NCI-H2171 treated with DMSO at 0.1 percent for 48 hours (cell line): ENCODE results near the gene FOXP2.

Experiments
- DNase-seq: peaks from one replicate; lab custom pipeline; 2025; lab: John Stamatoyannopoulos, UW

FOXP2 gene

DNA sequence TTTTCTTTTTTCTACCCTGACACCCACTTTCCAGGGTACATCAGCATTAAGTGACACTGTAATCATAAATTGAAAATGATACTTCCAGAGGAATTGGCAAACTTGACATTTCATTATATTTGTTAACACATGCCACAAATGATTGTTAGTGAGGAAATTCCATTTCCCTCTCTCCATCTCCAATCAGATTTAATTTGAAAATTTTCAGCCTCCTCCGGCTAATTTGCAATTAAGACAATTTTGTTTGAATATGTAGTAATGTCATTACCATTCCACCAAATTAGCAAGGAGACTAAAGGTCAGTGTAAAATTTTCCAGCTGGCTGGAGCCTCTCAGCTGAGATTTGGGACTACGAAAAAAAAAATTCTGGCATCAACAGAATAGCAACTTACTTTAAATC lies 242.7 kb downstream of the FOXP2 start:
- peak; percentile 53 for DNase-seq

DNA sequence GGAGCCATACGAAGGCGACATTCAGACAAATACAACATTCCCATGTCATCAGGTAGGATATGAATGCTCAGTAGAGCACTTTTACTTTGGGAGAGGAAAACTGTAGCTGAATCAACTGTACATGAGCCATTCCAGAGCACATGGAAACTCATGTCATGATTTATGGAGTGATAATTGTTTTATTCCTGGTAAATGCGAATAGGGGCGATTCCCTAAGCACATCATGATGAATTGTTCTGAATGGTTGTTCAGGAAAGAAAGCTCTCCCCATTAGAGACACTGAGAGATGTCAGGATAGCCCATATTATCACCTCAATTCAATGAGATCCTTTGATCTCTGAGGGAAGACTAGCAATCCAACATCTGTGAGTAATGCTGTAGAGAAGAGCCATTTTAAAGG lies 243.6 kb downstream of the FOXP2 start:
- no peak for DNase-seq

DNA sequence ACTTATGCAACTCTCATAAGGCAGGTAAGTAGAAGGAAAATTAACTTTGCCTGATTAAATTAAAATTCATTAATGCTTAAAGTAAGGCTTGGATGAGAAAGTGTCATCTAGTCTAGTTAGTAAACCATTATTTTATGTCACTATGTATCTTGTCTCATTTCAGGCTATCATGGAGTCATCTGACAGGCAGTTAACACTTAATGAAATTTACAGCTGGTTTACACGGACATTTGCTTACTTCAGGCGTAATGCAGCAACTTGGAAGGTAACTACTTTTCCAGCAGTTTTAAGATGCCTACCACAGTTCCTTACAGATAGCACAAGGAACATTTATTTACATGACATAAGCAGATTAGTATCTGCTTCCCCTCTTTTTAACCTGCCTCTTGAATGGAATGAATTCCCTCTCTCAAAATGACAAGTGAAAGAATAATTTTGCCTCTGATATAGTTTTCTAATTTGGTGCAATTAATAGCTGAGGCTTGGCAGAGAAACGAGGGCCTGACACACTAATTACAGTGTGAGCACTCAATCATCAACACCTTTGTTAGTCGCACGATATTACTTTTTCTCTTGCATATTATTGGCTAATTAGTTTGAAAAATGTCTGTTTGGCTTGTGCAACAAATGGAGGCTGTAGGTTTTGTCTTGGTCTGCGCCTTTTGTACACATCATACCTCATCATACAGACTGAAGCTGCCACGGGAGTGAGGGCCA lies 245.0 kb downstream of the FOXP2 start:
- DNase-seq = no peak

DNA sequence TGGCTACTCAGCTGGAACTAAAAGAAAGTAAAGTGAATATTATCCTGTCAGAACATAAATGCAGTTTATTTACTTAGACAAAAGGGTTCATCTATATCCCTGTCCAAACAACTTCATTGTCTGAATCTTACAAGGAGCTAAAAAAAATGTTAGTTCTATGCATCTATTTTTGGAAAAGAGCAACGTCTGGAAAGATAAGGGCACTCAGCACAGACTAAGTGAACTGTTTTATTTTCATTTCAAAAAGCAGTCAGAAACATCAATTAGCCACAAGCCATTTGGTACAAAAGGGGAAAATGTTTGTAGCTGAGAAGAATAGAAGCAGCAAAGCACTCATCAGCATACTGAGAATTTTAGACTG lies 245.5 kb downstream of the FOXP2 start:
- DNase-seq = peak; percentile 28

DNA sequence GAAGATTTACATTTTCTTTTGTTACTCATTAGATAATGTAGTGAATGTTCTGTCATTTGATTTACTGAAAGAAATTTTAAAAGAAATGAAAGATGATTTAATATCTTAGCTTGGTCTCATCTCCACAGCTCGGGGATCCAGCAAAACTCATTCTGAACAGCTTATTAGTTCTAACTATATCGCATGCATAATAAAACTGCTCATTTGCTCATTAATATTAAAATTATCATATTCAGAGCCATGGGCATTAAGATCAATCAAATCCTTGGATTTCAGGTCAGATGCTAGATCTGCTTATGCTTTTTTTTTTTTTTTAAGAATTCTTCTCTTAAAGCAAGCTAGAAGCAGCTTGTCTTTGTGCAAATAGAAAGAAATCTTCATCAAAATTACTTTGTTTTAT lies 246.1 kb downstream of the FOXP2 start:
- no peak for DNase-seq

DNA sequence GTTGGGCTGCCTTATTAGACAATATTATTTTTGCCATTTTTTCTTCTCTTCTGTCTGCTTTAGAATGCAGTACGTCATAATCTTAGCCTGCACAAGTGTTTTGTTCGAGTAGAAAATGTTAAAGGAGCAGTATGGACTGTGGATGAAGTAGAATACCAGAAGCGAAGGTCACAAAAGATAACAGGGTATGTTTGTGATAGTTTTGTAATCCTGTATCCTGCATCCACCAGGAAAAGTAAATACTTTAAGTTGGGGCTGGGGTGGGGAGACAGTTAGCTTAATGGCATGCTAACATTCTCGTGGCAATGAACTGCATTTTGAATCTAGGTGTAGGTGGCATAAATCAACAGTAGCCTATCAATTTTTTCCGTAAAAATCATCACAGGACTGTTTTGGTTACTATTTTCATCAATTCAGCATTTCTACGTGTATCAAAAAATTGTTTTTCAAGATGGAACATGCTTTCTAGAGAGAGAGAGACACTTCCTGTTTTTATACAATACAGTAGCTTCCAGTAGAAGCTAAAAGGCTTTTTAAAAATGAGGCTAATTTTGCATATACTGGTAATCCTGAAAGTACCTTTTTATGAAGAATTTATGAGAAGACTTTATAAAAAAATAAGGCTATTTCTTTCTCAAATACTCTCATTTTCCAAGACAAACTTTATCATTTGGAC lies 247.5 kb downstream of the FOXP2 start:
- DNase-seq = no peak

DNA sequence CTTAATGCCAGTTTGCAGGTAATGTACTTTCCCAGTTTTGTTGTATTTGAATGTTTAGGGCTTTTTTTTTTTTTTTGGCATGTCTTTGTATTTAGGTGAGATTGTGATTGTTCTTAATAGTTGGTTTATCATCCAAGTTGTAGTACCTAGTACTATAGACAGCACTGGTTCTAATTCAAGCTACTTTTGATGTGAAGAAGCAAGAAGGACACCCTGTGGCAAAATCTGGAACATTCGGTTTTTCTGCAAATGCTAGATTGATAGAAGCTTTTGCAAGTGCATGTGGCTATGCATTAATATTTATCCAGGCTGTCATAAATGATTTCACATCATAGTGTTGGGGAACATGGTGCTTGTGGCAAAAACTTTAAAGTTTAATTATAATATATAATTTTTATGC lies 248.9 kb downstream of the FOXP2 start:
- DNase-seq = peak; percentile 65

DNA sequence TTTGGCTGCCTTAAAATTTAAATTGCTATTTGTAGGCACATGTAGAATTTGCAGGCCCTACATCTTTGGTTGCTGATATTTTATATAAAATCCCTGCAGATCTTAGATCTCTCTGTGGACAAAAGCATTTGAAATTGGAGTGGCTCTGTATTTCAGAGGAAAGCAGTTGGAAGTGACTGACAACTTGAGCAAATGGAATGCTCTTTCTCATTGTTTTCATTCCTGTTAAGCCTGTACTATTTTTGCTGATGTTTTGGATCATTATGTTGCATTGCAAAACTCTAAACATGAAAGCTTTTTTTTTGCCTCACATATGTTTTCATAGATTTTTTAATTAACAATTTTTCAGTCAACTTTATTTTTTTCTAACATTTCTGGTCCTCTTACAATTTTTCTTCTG lies 256.1 kb downstream of the FOXP2 start:
- no peak for DNase-seq

DNA sequence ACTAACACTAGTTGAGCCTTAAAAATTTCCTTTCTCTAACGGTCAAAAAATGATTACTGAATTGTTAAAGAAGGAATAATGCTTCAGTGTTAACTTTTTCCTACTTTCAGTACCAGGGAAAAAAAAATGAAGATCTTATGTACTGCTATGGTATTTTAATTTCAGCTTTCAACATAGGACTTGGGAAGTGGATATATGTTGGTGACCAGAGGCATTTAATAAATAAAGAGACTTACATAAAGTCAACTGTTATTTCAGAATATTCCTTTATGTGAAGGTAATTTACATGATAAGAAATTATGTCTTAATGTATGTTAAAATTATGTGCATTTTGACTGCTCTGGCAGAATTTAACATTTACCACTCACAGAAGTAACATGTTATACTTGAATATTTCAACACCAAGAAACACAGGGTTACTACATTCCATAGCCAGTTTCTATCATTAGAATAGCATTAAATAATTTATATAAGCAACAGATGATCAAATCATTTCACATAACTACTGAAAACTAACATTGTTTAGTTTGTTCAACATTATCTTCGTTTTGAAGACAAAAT lies 257.0 kb downstream of the FOXP2 start:
- DNase-seq = no peak

DNA sequence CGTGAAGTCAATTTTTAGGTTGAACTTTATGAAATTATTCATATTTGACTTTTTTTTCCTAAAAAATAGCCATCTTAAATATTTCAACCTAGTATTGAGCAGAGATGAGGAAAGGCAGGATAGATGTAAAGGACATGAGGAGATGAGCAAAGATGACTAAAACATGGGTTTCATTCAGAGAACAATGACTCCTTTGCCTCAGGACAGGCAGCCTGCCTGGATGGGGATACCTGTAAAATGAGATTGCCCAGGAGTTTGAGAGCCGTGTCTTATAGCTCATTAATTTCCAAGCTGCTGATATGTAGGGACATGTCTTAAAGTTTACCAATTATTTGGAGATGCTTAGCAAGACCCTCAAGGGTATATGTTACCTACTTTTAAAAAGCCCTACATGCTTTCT lies 263.5 kb downstream of the FOXP2 start:
- DNase-seq = peak; percentile 17

DNA sequence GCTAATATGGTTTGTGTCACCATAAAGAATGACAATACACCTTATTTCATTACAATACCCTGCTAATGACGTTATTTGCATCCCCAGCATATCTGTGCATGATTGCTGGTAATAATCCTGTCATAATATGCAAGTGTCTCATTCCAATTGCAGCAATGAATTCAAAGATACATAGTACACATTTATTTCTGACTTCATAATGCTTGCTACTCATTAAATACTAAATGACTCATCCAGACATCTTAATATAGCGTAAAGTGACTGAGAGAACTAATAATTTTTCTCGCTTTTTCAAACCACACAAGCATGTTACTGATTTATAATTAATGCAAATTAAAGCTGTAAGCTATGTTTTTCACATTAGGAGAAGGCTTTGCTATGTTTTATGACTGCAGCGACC lies 272.6 kb downstream of the FOXP2 start:
- DNase-seq = no peak

DNA sequence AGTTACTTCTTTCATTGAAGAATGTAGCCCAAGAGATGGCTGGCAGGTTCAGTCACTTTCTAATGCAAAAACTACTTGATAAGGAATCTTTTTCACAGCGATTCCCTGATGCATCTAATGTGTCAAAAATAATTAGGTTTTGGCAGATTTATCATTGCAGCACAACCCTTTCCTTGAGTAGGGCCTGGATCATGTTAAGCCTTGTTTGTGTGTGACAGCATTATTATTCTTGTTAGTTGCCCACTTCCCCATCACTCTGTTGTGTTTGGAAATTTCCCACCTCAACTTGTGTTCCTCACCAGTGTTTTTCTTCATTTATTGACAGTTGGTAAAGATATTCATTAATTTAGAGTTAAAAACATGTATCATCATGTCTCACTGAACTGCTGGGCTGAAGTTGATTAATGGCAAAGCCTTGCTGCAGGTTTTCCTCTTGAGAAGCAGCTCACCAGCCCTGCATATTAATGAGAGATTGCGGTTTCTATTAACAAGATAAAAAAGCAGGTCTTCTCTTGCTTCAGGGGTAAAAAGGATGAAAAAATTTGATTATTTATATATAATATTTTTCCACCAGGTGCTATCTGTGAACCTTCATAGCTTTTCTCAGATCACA lies 273.9 kb downstream of the FOXP2 start:
- peak; percentile 79 for DNase-seq

DNA sequence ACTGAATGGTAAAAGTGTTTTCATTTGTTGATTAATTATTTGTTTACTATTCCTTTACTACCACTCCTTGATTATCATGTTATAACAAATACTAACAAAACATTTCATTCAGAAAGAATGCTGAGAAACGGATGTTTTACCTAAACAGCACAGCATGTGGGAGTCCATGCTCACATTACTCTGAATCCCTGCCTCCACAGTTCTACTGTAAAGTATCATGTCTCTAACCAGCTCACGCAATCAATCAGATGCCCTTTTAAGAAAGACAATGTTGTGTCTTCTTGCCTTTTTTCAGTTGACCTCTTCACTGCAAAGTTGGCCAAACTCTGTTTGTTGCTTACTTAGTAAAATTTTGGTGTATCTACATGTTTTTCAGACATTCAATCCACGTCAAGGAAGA lies 274.8 kb downstream of the FOXP2 start:
- peak; percentile 40 for DNase-seq

DNA sequence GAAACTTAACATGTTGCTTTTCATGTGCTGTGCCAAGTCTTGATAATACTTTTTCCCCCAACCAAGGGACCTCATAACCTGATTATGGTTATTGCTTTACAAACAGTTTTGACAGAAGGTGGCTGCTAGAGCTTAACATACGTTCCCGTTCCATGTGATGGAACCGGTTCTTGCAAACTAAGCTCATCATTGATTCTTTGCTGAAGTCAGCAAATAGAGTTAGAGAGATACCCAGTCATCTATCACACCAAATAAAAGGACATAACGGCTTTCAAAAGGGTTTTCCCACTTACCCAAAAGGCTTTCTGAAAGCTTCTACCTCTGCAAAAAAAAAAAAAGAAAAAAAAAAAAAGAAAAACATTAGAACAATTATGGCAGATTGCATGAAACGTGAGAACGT lies 277.0 kb downstream of the FOXP2 start:
- peak; percentile 94 for DNase-seq

DNA sequence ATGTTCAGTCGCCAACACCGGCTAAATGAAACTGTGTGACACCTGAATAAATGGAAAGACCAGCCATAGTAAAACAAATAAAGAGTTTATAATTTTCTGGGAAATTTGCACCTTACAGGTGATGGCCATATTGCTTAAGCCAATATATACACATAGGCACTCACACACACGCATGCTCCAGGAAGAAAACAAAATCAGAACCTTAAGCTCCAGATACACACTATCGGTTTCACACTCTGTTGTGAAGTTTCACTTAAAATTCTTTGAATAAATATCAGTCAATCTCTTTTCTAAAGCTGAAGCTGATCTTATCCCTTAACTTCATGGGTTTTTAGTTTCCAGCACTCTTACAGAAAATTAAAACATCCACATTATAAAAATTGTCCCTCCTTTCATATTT lies 280.6 kb downstream of the FOXP2 start:
- DNase-seq = no peak

DNA sequence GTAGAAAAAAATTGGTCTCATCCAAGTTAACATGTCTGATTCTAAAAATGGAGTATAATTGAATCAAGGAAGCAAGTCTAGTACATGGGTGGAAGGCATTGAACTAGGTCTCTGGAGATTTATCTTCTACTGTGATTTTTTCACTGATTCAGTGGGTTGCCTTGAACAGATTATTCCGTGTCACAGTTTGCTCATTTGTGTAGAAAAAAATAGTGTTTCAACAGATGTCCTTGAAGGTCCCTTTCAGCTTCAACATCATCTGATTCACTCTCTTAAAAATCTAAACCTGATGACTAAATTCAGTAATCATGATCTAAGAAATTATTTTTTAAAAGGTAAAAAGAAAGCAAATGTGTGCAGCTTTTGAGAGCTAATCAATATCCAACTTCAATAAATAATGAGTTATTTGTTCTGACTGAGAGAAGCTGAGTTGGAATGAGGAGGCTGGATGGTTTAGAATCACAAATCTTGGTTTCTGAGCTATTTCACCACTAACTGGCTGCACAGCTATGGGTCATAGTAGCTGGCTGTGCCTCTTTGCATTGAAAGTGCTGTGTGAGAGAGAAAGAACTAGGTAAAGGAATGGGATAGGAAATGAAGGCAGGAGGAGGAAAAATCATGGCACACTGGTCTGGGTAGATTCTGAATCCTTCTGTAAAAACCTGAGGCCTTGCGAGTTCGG lies 285.8 kb downstream of the FOXP2 start:
- DNase-seq = no peak

DNA sequence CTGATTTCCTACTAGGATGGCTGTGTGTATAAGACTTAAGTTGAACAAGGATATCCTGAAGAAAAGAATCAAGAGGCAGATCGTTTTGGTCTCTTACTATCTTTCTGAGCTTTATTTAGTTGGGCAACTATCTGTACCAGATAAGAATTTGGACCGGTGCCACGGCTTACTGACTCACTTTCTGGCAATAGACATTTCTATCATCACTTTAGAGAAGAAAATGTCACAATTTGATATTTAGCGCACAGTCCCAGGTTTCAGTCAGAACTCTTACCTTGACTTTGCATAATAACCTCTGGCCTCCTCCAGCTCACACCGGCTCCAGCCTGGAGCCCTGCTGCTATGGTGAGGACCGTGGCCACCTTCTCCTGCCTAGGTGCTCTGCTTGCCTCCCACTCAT lies 289.1 kb downstream of the FOXP2 start:
- DNase-seq = no peak

DNA sequence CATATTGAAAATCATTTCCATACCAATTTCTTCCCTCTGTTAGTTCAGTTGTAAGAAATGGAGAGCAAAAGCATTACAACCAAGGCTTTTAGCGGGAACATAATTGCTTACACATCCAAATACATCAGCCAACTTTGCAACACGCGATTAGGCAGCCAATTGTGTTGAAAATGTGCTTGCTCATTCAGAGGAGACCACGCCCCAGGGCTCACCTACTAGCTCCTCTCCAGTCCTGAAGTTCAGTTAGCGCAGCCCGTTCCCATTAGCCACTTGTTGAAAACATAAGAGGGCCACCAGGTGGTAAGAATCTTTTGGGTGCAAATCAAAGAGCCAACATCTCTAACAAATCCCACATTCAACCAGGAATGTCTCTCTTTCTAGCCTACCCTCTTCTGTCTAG lies 294.0 kb downstream of the FOXP2 start:
- DNase-seq = peak; percentile 21

DNA sequence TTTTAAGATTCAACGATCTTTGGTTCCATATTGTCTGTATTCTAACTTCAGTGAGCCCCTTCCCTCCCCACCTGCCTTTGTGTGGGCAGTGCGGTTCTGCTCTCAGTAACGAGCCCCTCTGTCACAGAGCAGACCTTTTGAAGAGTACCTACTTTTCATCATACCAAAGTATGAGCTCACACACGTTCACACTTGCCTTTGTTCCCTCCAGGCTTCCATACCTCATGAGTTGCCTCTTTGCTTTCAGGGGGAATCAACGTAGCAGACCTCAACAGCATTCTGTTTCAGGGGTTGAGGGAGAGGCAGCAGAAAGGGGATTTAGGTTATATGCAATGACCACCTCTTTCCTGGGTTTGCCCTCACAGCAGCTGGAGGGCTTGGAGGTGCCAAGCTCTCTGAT lies 295.9 kb downstream of the FOXP2 start:
- DNase-seq = no peak

DNA sequence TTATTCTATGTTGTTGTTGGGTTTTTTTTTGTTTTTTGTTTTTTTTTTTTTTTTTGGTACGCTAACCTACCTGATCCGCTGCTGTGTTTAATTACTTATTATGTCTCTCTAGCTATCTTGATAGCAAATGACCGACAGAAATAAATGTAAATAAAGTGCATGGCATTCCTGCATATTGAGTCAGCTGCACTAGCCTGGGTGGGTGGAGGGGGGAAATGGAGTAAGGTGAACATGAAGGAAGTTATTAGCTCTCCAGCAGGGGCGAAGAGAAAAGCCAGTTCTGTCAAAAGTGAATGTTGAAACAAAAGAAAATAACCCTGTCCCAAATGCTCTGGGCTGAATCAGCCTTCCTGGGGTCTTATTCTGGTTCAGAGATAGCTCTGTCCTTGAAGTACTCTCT lies 296.6 kb downstream of the FOXP2 start:
- DNase-seq = no peak

DNA sequence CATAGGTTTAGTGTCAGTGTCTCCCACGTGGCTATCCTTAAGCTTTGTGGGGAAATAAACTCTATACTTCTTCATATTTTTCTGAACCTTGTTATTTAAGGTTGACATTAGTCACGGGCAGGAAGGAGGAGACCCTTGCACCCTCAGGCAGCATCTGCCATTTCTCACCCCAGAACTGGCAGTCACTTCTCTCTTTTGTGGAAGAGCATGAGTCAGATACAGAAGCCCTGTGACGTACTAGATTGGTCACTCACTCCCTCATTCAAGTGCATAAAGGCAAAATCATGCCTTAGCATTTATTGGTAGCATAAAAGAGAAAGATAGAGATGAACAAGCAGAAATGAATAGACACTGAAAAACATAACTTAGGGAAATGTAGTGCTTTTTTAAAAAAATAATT lies 301.3 kb downstream of the FOXP2 start:
- no peak for DNase-seq

DNA sequence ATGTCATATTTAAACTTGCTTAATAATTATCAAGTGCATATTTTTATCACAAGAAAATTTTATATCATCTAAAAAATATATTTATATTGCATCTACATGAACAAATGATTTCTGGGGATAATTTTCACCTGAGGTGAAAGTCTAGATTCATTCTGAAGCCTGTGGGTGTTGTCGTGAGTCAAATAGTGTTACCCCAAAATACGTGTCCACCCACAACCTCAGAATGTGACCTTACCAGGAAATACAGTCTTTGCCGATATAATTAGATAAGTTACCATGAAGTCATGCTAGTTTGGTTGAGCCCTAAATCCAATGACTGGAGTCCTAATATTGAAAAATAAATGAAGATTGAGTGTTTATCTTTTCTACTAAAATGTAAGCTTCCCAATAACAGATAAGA lies 304.2 kb downstream of the FOXP2 start:
- DNase-seq = no peak

DNA sequence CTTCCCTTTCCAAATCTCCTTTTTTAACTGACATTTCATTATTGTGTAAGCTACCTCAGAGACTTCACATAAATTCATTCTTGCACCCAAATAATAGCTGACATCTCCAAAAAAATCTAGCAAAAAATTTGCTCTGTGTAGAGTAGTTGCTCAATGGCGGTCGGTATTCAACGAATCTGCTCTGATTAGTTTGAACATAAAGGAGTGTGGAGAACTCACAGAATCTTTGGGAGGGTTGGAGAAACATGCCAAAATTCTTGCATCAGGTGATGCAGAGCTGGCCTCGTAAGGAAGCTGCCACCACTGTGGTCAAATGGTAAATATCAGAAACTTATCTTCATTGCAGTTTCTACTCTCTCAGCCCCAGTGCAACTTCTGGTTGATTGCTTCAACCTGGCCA lies 306.1 kb downstream of the FOXP2 start:
- no peak for DNase-seq
